K562 (cell line): ENCODE results near the gene OXSR1. TPM values are rescaled to one million over a fixed set of nuclear protein-coding genes. Genes with fewer than 3 reads are reported as not detected.

Source experiments
- ETV6 ChIP-seq, 3 experiments: fragments of 150-350 bp in 1 of 3; sonication (generic) in 1 of 3; formaldehyde crosslinking in 1 of 3; IDR thresholded peaks; 2 replicates each; pipeline versions ENCODE4 v1.6.1 to v1.8.0; 2014 to 2022; ENCODE audit warnings: borderline replicate concordance in 2 of 3, low read depth in 2 of 3, antibody characterized with exemption in 1 of 3, low read length in 1 of 3, mild to moderate bottlenecking in 1 of 3, missing genetic modification reagents in 1 of 3
- MCM2 ChIP-seq: fragments of 450-650 bp; IDR thresholded peaks from 2 replicates; pipeline ENCODE4 v1.6.1; 2017; ENCODE audit warnings: low read depth, mild to moderate bottlenecking
- MYNN ChIP-seq, 2 experiments: sonication (generic); formaldehyde crosslinking in 1 of 2; IDR thresholded peaks; 2 replicates each; pipeline versions ENCODE4 v1.5.0 to v1.6.1; 2016 to 2020; ENCODE audit warnings: antibody characterized with exemption in 1 of 2, missing genetic modification reagents in 1 of 2
- ZC3H8 ChIP-seq: fragments of 450-650 bp; IDR thresholded peaks from 2 replicates; pipeline ENCODE4 v1.6.1; 2017
- ZKSCAN3 ChIP-seq: fragments of 250-450 bp; sonication (Bioruptor Pico); IDR thresholded peaks from 2 replicates; pipeline ENCODE4 v1.4.0; 2020
- ZNF146 ChIP-seq: IDR thresholded peaks from one replicate; pipeline ENCODE4 v1.6.1; 2018; ENCODE audit warnings: missing compliant biosample characterization; ENCODE audit not compliant: unreplicated experiment
- polyA plus RNA-seq, 8 experiments: library from polyadenylated mRNA; depleted of rRNA in 4 of 8; stranded (reverse) in 5 of 8; unstranded in 3 of 8; fragments of >200 nt; fragmentation: Nextera tagmentation in 2 of 8; fragmentation: Illumina TruSeq in 1 of 8; extraction: Ambion mirVana in 2 of 8; extraction: Trizol in 1 of 8; gene quantifications; 2 replicates each; pipeline versions ENCODE4 v1.2.1 to v1.2.3, GENCODE V29; 2011 to 2014; ENCODE audit warnings: inconsistent platforms in 1 of 8, missing spikeins in 1 of 8
- total RNA-seq, 7 experiments: library from RNA; depleted of rRNA in 6 of 7; stranded (reverse); fragments of >200 nt in 6 of 7; fragmentation: Illumina TruSeq in 2 of 7; extraction: Trizol in 2 of 7; gene quantifications; 2 replicates each; pipeline versions ENCODE4 v1.2.1 to v1.2.3, GENCODE V29; 2011 to 2021; ENCODE audit warnings: low replicate concordance in 1 of 7
- TF ChIP-seq, protein P1 (sequence below): fragments of 450-650 bp; conservative IDR thresholded peaks from 2 replicates; pipeline ENCODE4 v1.6.1; 2016; ENCODE audit warnings: missing genetic modification characterization, low read depth, mild to moderate bottlenecking, control low read depth, missing compliant biosample characterization
- TF ChIP-seq, protein P2 (sequence below), 2 experiments: fragments of 450-650 bp; formaldehyde crosslinking in 1 of 2; IDR thresholded peaks; 2 replicates each; pipeline versions ENCODE4 v1.4.0 to v1.6.1; 2014 to 2020; ENCODE audit warnings: mild to moderate bottlenecking in 2 of 2, borderline replicate concordance in 1 of 2, low read depth in 1 of 2
- TF ChIP-seq, protein P3 (sequence below): fragments of 250-450 bp; sonication (Bioruptor Pico); IDR thresholded peaks from 2 replicates; pipeline ENCODE4 v1.5.0; 2020; ENCODE audit warnings: mild to moderate bottlenecking
- TF ChIP-seq, protein P4 (sequence below), 3 experiments: fragments of 200-800 bp in 1 of 3; fragments of 250-450 bp in 1 of 3; fragments of 450-650 bp in 1 of 3; sonication (Bioruptor Pico) in 1 of 3; sonication (Bioruptor generic) in 1 of 3; formaldehyde crosslinking in 1 of 3; IDR thresholded peaks; 2 replicates each; pipeline versions ENCODE4 v1.6.1 to v1.8.0; 2016 to 2022; ENCODE audit warnings: mild to moderate bottlenecking in 2 of 3, missing genetic modification characterization in 2 of 3, missing compliant biosample characterization in 1 of 3, moderate library complexity in 1 of 3

Gene OXSR1
- total and polyA plus RNA-seq, 9 of the 15 experiments (the other 6 are each of a cell fraction or from before 2014, with no cell fraction given) = 15.7 to 87.6 (median 48.7) TPM

DNA sequence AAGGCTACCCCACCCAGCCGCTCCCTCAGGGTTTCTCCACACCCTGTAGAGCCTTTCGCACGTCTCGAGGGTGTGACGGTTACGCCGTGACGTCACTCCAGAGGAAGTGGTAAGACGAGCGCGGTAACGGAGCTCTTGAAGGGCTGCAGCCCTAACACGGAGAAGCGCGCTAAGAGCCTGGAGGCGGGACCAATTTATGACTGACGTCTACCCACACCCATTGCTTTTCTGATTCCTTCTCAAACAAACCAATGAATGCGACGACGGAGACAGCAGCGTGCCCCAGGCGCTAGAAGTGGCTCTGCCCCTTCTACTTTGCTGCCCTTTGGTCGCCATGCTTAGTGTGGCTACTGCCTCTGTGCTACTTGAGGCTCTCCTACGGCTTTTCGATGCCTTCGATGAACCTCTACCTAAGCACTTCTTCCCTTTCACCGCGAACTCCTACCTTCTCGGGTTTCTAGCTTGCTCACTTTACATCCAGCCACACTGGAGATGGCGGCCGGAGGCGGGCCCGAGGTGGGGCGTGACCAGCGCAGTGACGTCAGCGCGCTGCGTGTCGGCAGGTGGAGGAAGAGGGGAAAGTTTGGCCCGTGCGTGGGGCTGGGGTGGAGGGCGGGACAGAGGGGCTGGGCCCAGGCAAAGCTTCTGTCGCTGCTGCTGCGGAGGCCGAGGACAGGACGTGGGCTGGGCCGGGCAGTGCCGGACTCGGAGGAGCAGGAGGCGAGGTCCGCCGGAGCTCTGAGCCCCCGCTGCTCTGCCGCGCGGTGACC lies at the start of gene OXSR1 (continued):
- TF ChIP-seq ETV6 (IDR thresholded peaks at IDR 0.05; ENCODE audit: borderline replicate concordance in 1 of 2, low read depth in 2 of 2, low read length in 1 of 2) (no peak; a peak in 1 of 4 replicates), ETV6 (CRISPR knock-in tag; IDR thresholded peaks at IDR 0.05; ENCODE audit: borderline replicate concordance) (no peak), ZKSCAN3 (CRISPR knock-in tag) (no peak), ZC3H8 (no peak), MYNN (IDR thresholded peaks at IDR 0.05) (no peak; the same call in none of the 2 replicates), MYNN (CRISPR knock-in tag; IDR thresholded peaks at IDR 0.05) (no peak), ZNF146 (CRISPR knock-in tag) (no peak), MCM2 (no peak)
- TF ChIP-seq, protein P1, sequence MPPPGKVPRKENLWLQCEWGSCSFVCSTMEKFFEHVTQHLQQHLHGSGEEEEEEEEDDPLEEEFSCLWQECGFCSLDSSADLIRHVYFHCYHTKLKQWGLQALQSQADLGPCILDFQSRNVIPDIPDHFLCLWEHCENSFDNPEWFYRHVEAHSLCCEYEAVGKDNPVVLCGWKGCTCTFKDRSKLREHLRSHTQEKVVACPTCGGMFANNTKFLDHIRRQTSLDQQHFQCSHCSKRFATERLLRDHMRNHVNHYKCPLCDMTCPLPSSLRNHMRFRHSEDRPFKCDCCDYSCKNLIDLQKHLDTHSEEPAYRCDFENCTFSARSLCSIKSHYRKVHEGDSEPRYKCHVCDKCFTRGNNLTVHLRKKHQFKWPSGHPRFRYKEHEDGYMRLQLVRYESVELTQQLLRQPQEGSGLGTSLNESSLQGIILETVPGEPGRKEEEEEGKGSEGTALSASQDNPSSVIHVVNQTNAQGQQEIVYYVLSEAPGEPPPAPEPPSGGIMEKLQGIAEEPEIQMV (tag) = no peak
- TF ChIP-seq, protein P2, sequence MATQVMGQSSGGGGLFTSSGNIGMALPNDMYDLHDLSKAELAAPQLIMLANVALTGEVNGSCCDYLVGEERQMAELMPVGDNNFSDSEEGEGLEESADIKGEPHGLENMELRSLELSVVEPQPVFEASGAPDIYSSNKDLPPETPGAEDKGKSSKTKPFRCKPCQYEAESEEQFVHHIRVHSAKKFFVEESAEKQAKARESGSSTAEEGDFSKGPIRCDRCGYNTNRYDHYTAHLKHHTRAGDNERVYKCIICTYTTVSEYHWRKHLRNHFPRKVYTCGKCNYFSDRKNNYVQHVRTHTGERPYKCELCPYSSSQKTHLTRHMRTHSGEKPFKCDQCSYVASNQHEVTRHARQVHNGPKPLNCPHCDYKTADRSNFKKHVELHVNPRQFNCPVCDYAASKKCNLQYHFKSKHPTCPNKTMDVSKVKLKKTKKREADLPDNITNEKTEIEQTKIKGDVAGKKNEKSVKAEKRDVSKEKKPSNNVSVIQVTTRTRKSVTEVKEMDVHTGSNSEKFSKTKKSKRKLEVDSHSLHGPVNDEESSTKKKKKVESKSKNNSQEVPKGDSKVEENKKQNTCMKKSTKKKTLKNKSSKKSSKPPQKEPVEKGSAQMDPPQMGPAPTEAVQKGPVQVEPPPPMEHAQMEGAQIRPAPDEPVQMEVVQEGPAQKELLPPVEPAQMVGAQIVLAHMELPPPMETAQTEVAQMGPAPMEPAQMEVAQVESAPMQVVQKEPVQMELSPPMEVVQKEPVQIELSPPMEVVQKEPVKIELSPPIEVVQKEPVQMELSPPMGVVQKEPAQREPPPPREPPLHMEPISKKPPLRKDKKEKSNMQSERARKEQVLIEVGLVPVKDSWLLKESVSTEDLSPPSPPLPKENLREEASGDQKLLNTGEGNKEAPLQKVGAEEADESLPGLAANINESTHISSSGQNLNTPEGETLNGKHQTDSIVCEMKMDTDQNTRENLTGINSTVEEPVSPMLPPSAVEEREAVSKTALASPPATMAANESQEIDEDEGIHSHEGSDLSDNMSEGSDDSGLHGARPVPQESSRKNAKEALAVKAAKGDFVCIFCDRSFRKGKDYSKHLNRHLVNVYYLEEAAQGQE (IDR thresholded peaks at IDR 0.05; ENCODE audit: borderline replicate concordance) = no peak
- TF ChIP-seq, protein P2 (CRISPR knock-in tag; IDR thresholded peaks at IDR 0.05; ENCODE audit: low read depth) = no peak; the same call in none of the 2 replicates
- TF ChIP-seq, protein P3, sequence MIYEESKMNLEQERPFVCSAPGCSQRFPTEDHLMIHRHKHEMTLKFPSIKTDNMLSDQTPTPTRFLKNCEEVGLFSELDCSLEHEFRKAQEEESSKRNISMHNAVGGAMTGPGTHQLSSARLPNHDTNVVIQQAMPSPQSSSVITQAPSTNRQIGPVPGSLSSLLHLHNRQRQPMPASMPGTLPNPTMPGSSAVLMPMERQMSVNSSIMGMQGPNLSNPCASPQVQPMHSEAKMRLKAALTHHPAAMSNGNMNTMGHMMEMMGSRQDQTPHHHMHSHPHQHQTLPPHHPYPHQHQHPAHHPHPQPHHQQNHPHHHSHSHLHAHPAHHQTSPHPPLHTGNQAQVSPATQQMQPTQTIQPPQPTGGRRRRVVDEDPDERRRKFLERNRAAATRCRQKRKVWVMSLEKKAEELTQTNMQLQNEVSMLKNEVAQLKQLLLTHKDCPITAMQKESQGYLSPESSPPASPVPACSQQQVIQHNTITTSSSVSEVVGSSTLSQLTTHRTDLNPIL (CRISPR knock-in tag) = no peak
- TF ChIP-seq, protein P4, sequence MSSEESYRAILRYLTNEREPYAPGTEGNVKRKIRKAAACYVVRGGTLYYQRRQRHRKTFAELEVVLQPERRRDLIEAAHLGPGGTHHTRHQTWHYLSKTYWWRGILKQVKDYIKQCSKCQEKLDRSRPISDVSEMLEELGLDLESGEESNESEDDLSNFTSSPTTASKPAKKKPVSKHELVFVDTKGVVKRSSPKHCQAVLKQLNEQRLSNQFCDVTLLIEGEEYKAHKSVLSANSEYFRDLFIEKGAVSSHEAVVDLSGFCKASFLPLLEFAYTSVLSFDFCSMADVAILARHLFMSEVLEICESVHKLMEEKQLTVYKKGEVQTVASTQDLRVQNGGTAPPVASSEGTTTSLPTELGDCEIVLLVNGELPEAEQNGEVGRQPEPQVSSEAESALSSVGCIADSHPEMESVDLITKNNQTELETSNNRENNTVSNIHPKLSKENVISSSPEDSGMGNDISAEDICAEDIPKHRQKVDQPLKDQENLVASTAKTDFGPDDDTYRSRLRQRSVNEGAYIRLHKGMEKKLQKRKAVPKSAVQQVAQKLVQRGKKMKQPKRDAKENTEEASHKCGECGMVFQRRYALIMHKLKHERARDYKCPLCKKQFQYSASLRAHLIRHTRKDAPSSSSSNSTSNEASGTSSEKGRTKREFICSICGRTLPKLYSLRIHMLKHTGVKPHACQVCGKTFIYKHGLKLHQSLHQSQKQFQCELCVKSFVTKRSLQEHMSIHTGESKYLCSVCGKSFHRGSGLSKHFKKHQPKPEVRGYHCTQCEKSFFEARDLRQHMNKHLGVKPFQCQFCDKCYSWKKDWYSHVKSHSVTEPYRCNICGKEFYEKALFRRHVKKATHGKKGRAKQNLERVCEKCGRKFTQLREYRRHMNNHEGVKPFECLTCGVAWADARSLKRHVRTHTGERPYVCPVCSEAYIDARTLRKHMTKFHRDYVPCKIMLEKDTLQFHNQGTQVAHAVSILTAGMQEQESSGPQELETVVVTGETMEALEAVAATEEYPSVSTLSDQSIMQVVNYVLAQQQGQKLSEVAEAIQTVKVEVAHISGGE (CRISPR knock-in tag; IDR thresholded peaks at IDR 0.05) = peak in 1 of 3 experiments; percentile 71; a peak in 2 of 6 replicates
